AG04449 (cell line): Measurements from ENCODE around the gene SPPL2C.

Experiments used
- CTCF ChIA-PET: fragments of 350-600 bp; formaldehyde crosslinking; extraction: SDS; loops from one replicate; lab custom pipeline; 2021; ENCODE audit warnings: antibody characterized with exemption; lab: Yijun Ruan, JAX
- POLR2A ChIA-PET: fragments of 400-600, 350-600 bp; formaldehyde crosslinking; extraction: SDS; loops from one replicate; lab custom pipeline; 2020; ENCODE audit warnings: antibody characterized with exemption, inconsistent platforms; lab: Yijun Ruan, JAX
- DNase-seq: peaks from one replicate; pipeline ENCODE4 v3.0.0-alpha.2; 2010; ENCODE audit warnings: low read depth, low spot score
- H3K4me3 ChIP-seq: 2 replicates; pipeline ENCODE4 v1.5.1; 2011; ENCODE audit warnings: low read depth, mild to moderate bottlenecking, control low read depth, low read length
- TF ChIP-seq, protein P1 (sequence below): IDR thresholded peaks from one replicate; pipeline ENCODE4 v1.5.1; 2011; ENCODE audit warnings: mild to moderate bottlenecking, moderate library complexity, low read length, control low read depth, inconsistent platforms; ENCODE audit not compliant: insufficient read depth; ENCODE audit errors: missing control alignments

SPPL2C gene

DNA sequence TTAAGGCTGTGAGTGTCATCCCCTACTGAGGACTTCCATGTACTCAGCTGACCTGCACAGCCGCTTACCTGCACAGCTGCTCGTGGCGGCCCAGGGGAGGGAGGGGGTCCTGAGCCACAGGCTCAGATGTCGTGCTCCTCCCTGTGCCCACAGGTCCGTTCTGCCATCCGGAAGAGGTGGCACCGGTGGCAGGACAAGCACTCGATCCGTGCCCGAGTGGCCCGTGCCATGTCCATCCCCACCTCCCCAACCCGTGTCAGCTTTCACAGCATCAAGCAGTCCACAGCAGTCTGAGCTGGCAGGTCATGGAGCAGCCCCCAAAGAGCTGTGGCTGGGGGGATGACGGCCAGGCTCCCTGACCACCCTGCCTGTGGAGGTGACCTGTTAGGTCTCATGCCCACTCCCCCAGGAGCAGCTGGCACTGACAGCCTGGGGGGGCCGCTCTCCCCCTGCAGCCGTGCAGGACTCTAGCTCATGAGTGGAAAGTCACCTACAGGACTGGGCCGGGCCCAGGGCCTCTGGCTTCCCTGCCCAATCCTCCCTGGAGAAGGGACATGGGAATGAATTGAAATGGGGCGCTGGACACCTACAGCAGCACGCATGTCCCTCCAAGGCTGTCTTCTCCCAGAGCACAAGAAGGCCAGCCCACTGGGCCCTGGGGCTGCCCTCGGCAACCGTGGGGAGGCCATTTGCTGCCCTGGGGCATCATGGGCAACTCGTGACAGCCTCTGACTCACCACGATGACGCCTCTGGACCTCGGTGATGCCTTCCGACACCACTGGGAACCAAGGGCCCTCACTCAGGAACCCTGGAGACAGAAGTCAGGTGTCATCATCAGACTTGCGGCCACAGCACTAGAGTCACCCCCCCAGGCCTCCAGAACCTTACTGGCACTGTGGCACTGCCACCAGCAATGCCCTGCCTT is 9.9 kb upstream of the SPPL2C start:
- ChIA-PET POLR2A (no interaction called here), CTCF (interaction anchor here (3.8 to 15.8 kb wide), 2 partner anchors 17 to 196 kb away, joined by 16 to 260 read pairs; no protein-coding TSS in a partner anchor)
- TF ChIP-seq, protein P1, sequence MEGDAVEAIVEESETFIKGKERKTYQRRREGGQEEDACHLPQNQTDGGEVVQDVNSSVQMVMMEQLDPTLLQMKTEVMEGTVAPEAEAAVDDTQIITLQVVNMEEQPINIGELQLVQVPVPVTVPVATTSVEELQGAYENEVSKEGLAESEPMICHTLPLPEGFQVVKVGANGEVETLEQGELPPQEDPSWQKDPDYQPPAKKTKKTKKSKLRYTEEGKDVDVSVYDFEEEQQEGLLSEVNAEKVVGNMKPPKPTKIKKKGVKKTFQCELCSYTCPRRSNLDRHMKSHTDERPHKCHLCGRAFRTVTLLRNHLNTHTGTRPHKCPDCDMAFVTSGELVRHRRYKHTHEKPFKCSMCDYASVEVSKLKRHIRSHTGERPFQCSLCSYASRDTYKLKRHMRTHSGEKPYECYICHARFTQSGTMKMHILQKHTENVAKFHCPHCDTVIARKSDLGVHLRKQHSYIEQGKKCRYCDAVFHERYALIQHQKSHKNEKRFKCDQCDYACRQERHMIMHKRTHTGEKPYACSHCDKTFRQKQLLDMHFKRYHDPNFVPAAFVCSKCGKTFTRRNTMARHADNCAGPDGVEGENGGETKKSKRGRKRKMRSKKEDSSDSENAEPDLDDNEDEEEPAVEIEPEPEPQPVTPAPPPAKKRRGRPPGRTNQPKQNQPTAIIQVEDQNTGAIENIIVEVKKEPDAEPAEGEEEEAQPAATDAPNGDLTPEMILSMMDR: no peak
- no peak overlapping the region for H3K4me3 ChIP-seq
- DNase-seq: no peak

DNA sequence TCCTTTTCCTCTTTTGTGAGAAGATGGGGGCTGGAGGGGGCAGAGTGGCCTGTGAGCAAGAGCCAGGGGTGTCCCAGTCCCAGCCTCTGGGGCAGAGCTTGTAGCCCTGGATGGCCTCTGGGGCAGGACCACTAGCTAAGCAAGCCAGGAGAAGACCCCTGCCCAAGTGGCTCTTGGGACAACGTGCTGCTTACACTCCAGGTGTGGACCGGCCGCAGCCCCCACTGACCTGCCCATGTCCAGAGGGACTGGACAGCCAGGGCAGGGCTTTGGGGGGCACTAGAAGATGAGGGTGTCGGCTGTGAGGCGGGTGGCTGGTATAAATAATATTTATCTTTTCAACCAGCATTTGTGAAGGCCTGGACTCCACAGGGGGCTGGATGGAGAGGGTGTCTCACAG is 9.2 kb upstream of the SPPL2C start:
- TF ChIP-seq, protein P1: no peak
- H3K4me3 ChIP-seq: no peak overlapping the region
- no peak for DNase-seq
- CTCF ChIA-PET: interaction anchor here (1.6 to 15.8 kb wide), 3 partner anchors 16 to 197 kb away, joined by 5 to 260 read pairs (median 16); no protein-coding TSS in a partner anchor
- POLR2A ChIA-PET: no interaction called here

DNA sequence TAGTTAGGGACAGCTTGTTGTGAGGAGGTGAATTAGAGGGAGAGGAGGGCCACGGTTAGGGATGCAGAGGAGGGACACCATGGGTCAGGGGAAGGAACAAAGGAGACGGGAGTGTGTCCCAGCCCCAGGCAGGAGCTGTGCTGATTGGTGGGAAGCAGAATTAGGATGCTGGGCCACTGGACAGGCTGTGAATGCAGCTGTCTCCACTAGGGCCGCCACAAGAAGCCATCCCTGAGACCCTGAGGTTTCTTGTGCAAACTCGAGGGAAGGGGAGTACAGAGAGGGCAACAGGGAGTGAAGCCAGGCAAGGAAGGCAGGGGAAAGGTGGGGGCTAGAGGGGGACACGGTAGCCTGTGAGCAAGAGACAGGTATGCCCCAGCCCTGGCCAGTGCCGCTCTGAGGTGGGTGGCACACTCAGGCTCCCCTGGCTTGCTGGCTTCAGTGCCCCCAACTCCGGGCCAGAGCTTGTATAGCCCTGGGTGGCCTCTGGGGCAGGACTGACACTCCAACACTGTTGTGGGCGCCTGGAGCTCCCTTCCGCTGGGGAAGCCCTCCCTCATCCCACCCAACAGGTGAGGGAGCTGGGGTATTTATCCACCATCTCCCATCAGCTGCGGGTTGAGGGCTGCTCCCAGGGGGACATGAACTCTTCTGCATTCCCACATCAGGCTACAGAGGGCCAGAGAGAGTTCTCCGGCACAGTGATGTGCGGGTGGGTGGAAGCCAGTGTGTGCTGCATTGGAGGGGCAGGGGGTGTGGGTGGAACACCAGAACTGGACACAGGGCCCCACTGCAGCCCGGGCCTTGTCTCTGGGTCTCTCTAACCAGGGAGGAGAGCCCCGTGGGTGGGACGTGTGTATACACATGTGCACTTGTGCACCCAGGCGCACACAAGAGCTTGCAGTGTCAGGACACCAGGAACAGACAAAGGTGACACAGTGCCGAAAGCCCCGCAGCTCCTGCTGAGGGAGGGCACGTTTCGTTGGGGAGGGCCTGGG is 8.3 kb upstream of the SPPL2C start:
- H3K4me3 ChIP-seq: no peak overlapping the region
- ChIA-PET CTCF (interaction anchor here (1.6 to 15.8 kb wide), 3 partner anchors 15 to 198 kb away, joined by 5 to 260 read pairs (median 16); no protein-coding TSS in a partner anchor), POLR2A (no interaction called here)
- no peak for DNase-seq
- TF ChIP-seq, protein P1: no peak

DNA sequence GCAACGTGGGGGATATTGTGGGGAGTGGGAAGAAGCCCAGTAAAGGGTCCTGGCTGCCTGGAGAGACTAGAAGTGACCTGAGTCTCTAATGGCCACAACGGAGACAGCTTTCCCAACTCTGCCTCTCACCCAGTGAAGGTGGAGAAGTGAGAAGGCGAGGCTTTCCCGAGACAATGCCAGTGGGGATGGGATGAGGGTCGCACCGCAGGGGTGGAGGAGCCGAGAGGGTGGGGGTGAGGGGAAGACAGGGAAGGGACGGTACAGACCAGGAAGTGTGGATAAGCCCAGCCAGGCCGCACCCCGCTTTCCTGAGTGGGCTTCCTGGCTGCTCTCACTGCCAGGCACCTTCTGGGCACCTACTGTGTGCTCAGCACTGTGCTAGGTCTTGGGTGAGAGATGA is 7.5 kb upstream of the SPPL2C start:
- POLR2A ChIA-PET: no interaction called here

DNA sequence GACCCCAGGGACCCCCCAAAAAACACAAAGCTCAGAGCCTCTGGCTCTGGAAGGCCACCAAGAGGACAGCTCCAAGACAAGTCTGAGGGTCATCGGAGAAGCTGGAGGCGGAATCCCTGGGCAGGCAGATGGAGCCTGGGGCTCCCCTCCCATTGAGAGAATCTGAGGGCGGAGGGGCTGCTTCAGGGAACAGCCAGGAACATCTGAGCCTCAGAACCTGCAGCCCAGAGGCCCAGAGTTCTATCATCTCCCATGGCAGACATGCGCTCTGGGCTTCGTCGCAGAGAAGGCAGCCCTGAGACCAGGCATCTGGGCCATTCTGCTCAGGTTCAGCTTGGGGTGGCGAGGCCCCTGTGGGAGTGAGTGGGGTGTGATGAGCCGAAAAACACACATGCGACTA is 7.1 kb upstream of the SPPL2C start:
- TF ChIP-seq, protein P1: no peak

More for the DNA sequence above, 7.5 kb upstream of the SPPL2C start:
- TF ChIP-seq, protein P1: no peak
- DNase-seq: no peak
- H3K4me3 ChIP-seq: no peak overlapping the region
- CTCF ChIA-PET: interaction anchor here (3.8 to 15.8 kb wide), 2 partner anchors 14 to 198 kb away, joined by 16 to 260 read pairs; no protein-coding TSS in a partner anchor

More for the DNA sequence above, 7.1 kb upstream of the SPPL2C start:
- ChIA-PET CTCF (interaction anchor here (0.6 to 15.8 kb wide), 3 partner anchors 14 to 622 kb away, joined by 3 to 260 read pairs (median 16); no protein-coding TSS in a partner anchor), POLR2A (no interaction called here)
- no peak overlapping the region for H3K4me3 ChIP-seq
- no peak for DNase-seq
